Activated naive CD8-positive, alpha-beta T cell treated with anti-CD3 and anti-CD28 coated beads for 36 hours (primary cell): ENCODE measurements around the gene PSMA7. TPM values are rescaled to one million over a fixed set of nuclear protein-coding genes. Genes with fewer than 3 reads are reported as not detected.

Source experiments
- DNase-seq: peaks from one replicate; pipeline ENCODE4 v3.0.0; 2021
- H3K27ac Mint-ChIP-seq: one replicate; pipeline ENCODE4 v1.8.0; 2022; ENCODE audit warnings: mild to moderate bottlenecking, moderate library complexity, mixed read lengths
- H3K27me3 Mint-ChIP-seq: one replicate; pipeline ENCODE4 v1.8.0; 2022; ENCODE audit warnings: mild to moderate bottlenecking, mixed read lengths
- H3K36me3 Mint-ChIP-seq: one replicate; pipeline ENCODE4 v1.8.0; 2021; ENCODE audit warnings: mild to moderate bottlenecking, mixed read lengths
- H3K4me1 Mint-ChIP-seq: one replicate; pipeline ENCODE4 v1.8.0; 2021; ENCODE audit warnings: mixed read lengths
- H3K4me3 Mint-ChIP-seq: one replicate; pipeline ENCODE4 v1.8.0; 2022; ENCODE audit warnings: mild to moderate bottlenecking, moderate library complexity, mixed read lengths
- H3K9me3 Mint-ChIP-seq: one replicate; pipeline ENCODE4 v1.8.0; 2022; ENCODE audit warnings: mixed read lengths
- total RNA-seq, 2 experiments: library from RNA; stranded (reverse); gene quantifications; one replicate each; pipeline ENCODE4 v1.2.3, GENCODE V29; 2021

Gene PSMA7
- total RNA-seq, 2 experiments from 2014 or later: 362 to 367 TPM

GRCh38 chr20:62176866-62177265, 33.7 kb upstream of the PSMA7 start:
- no peak for DNase-seq
- no peak overlapping the region for H3K4me3 Mint-ChIP-seq
- H3K9me3 Mint-ChIP-seq: no peaks in the 10 kb centered on the region
- peaks cover 12% of the 10 kb centered on the region for H3K36me3 Mint-ChIP-seq
- peaks cover 3% of the 10 kb centered on the region for H3K4me1 Mint-ChIP-seq
- H3K27me3 Mint-ChIP-seq: no peaks in the 10 kb centered on the region
- H3K27ac Mint-ChIP-seq: no peak overlapping the region

GRCh38 chr20:62175711-62176110, 32.5 kb upstream of the PSMA7 start:
- H3K36me3 Mint-ChIP-seq: peaks cover 9% of the 10 kb centered on the region
- DNase-seq: no peak
- no peaks in the 10 kb centered on the region for H3K4me1 Mint-ChIP-seq
- no peak overlapping the region for H3K27ac Mint-ChIP-seq
- no peak overlapping the region for H3K4me3 Mint-ChIP-seq
- no peaks in the 10 kb centered on the region for H3K27me3 Mint-ChIP-seq
- H3K9me3 Mint-ChIP-seq: no peaks in the 10 kb centered on the region

DNA sequence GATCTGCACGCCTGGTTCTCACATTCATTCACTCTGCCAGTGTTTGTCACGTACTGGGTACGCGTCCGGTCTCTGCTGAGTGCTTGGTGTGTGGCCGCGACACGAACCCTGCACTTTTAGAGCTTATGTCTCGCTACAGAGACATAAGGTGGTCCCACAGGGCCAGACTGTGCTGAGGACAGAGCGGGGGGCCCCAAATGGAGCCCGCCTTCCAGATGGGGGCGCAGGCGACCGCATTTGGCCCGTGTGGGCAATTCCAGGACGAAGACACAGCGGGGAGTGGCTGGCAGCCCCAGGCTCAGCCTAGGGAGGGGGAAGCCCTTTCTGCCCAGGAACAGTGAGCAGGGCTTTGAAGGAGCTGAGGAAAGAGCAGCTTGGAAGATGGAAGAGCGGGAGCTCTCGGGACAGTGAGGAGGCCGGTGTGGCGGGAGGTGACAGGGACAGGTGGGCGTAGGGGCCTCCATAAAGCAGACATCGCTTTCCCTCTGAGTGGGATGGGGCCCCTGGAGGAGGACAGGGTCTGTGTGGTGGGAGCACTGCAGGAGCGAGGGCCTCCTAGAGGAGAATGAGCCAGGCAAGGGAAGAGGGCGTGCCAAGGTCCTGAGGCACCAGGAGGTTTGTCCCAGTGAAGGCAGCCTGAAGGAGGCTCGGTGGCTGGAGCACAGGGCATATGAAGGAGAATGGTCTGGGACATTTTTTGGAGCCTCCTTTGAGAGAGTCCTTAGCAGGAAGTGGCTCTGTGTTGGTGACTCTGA, 31.9 kb upstream of the PSMA7 start:
- Mint-ChIP-seq H3K27me3 (no peaks in the 10 kb centered on the region), H3K4me1 (no peaks in the 10 kb centered on the region), H3K27ac (no peak overlapping the region), H3K9me3 (no peaks in the 10 kb centered on the region), H3K36me3 (peaks cover 9% of the 10 kb centered on the region), H3K4me3 (no peak overlapping the region)
- no peak for DNase-seq

DNA sequence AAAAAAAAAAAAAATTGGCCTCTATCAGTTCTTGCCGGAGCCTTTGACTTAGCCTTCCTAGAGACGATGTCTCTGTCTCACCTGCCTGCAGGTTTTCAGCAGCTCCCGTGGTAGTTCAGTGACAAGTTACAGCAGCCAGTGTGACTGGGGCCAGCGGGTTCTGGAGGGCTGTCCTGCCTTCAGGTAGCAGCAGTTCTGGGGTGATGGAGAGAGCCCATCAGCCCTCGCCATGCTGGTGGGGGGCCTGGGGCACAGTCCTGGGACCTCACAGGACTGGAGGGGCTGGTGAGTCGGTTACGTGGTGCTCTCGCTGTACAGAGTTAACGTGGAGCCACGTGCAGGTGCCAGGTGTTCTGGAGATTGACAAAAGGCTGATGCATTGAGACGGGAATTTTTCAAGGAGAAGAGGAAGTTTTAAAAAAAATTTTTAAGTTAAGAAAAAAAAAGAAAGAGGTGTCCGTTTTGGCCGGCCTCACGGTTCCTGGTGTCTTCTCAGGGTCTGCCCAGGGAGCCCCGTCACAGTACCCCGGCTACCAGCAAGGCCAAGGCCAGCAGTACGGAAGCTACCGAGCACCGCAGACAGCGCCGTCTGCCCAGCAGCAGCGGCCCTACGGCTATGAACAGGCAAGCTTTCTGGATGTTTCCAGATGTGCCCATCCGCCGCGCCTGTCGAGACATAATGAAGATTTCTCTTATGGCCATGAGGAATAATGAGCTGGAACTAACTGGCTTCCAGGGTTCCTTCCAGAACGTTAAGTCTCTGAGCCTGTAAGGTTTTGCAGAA, 31.0 kb upstream of the PSMA7 start:
- Mint-ChIP-seq H3K4me1 (no peaks in the 10 kb centered on the region), H3K4me3 (no peak overlapping the region), H3K9me3 (no peaks in the 10 kb centered on the region), H3K27me3 (no peaks in the 10 kb centered on the region), H3K27ac (no peak overlapping the region), H3K36me3 (peaks cover 8% of the 10 kb centered on the region)
- no peak for DNase-seq

- H3K4me3 Mint-ChIP-seq: no peak overlapping the region
- H3K9me3 Mint-ChIP-seq: no peaks in the 10 kb centered on the region
- no peaks in the 10 kb centered on the region for H3K4me1 Mint-ChIP-seq
- no peak overlapping the region for H3K27ac Mint-ChIP-seq
- DNase-seq: no peak
- H3K27me3 Mint-ChIP-seq: no peaks in the 10 kb centered on the region
- H3K36me3 Mint-ChIP-seq: peaks cover 10% of the 10 kb centered on the region
These were observed 29.5 kb upstream of the PSMA7 start for GRCh38 chr20:62172666-62173065.

- no peak for DNase-seq
- H3K4me3 Mint-ChIP-seq: no peak overlapping the region
- H3K36me3 Mint-ChIP-seq: peaks cover 10% of the 10 kb centered on the region
- H3K27me3 Mint-ChIP-seq: no peaks in the 10 kb centered on the region
- no peaks in the 10 kb centered on the region for H3K9me3 Mint-ChIP-seq
- no peak overlapping the region for H3K27ac Mint-ChIP-seq
- no peaks in the 10 kb centered on the region for H3K4me1 Mint-ChIP-seq
These were observed 28.1 kb upstream of the PSMA7 start for GRCh38 chr20:62171245-62171644.

GRCh38 chr20:62170536-62170935, 27.3 kb upstream of the PSMA7 start:
- no peak for DNase-seq
- H3K36me3 Mint-ChIP-seq: peaks cover 10% of the 10 kb centered on the region
- H3K9me3 Mint-ChIP-seq: no peaks in the 10 kb centered on the region
- no peaks in the 10 kb centered on the region for H3K27me3 Mint-ChIP-seq
- H3K27ac Mint-ChIP-seq: no peak overlapping the region
- no peaks in the 10 kb centered on the region for H3K4me1 Mint-ChIP-seq
- no peak overlapping the region for H3K4me3 Mint-ChIP-seq

GRCh38 chr20:62168890-62169435, 25.8 kb upstream of the PSMA7 start:
- DNase-seq: no peak
- Mint-ChIP-seq H3K27ac (no peak overlapping the region), H3K36me3 (peaks cover 10% of the 10 kb centered on the region), H3K4me3 (no peak overlapping the region), H3K4me1 (no peaks in the 10 kb centered on the region), H3K27me3 (no peaks in the 10 kb centered on the region), H3K9me3 (no peaks in the 10 kb centered on the region)

- no peak overlapping the region for H3K27ac Mint-ChIP-seq
- no peak overlapping the region for H3K4me3 Mint-ChIP-seq
- no peaks in the 10 kb centered on the region for H3K27me3 Mint-ChIP-seq
- H3K9me3 Mint-ChIP-seq: no peaks in the 10 kb centered on the region
- DNase-seq: no peak
- peaks cover 10% of the 10 kb centered on the region for H3K36me3 Mint-ChIP-seq
- H3K4me1 Mint-ChIP-seq: no peaks in the 10 kb centered on the region
These were observed 24.9 kb upstream of the PSMA7 start for GRCh38 chr20:62168061-62168460.

DNA sequence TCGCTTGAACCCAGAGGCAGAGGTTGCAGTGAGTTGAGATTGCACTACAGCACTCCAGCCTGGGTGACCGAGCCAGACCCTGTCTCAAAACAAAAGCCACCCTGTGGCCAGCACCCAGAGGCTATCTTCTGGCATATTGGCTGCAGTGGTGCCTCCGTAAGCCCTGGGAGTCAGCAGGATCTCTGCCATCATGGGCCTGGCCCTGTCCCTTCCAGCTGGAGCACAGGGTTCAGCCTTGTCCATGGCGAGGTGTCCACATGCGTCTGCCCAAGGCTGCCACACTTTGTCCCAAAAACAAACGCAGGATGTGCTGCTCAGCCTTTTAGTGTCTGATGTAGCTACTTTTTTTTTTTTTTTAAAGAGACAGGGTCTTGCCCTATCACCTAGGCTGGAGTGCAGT, 24.3 kb upstream of the PSMA7 start:
- no peak overlapping the region for H3K27ac Mint-ChIP-seq
- no peak overlapping the region for H3K4me3 Mint-ChIP-seq
- no peaks in the 10 kb centered on the region for H3K9me3 Mint-ChIP-seq
- no peaks in the 10 kb centered on the region for H3K27me3 Mint-ChIP-seq
- H3K4me1 Mint-ChIP-seq: no peaks in the 10 kb centered on the region
- peaks cover 10% of the 10 kb centered on the region for H3K36me3 Mint-ChIP-seq
- DNase-seq: no peak

GRCh38 chr20:62165762-62166399, 22.7 kb upstream of the PSMA7 start:
- Mint-ChIP-seq H3K27ac (no peak overlapping the region), H3K4me1 (no peaks in the 10 kb centered on the region), H3K4me3 (no peak overlapping the region), H3K36me3 (peaks cover 10% of the 10 kb centered on the region), H3K27me3 (no peaks in the 10 kb centered on the region), H3K9me3 (no peaks in the 10 kb centered on the region)
- DNase-seq: no peak

GRCh38 chr20:62164879-62165761, 21.9 kb upstream of the PSMA7 start:
- Mint-ChIP-seq H3K4me1 (peaks cover 4% of the 10 kb centered on the region), H3K9me3 (no peaks in the 10 kb centered on the region), H3K36me3 (peaks cover 10% of the 10 kb centered on the region), H3K27me3 (no peaks in the 10 kb centered on the region), H3K4me3 (no peak overlapping the region), H3K27ac (no peak overlapping the region)
- no peak for DNase-seq

- Mint-ChIP-seq H3K27me3 (no peaks in the 10 kb centered on the region), H3K36me3 (peaks cover 15% of the 10 kb centered on the region), H3K4me3 (no peak overlapping the region), H3K9me3 (no peaks in the 10 kb centered on the region), H3K4me1 (peaks cover 11% of the 10 kb centered on the region), H3K27ac (no peak overlapping the region)
- DNase-seq: no peak
These were observed 21.0 kb upstream of the PSMA7 start for GRCh38 chr20:62163986-62164762.

GRCh38 chr20:62163485-62163865, 20.3 kb upstream of the PSMA7 start:
- Mint-ChIP-seq H3K36me3 (peaks cover 15% of the 10 kb centered on the region), H3K4me1 (peaks cover 11% of the 10 kb centered on the region), H3K27ac (no peak overlapping the region), H3K27me3 (no peaks in the 10 kb centered on the region), H3K9me3 (no peaks in the 10 kb centered on the region), H3K4me3 (no peak overlapping the region)
- DNase-seq: no peak
